Left lung (tissue), 10 donors: Measurements from ENCODE around the gene THAP3. TPM values are rescaled to one million over a fixed set of nuclear protein-coding genes. Genes with fewer than 3 reads are reported as not detected.

Experiments
- ATAC-seq: fragments of 200-7000 bp; cut with Tn5 transposase; one replicate; pipeline ENCODE4 v1.9.1; 2020; ENCODE audit warnings: moderate library complexity
- DNase-seq, 4 donors: peaks; one replicate each; pipeline ENCODE4 v3.0.0-alpha.2; 2013 to 2020
- H3K27ac ChIP-seq, 2 donors: fragments of 200-600 bp; sonication (generic) in 1 of 2; one replicate each; pipeline versions ENCODE4 v1.5.0 to v1.8.0; 2020 to 2021
- H3K27me3 ChIP-seq, 2 donors: fragments of 200-600 bp; sonication (generic) in 1 of 2; one replicate each; pipeline versions ENCODE4 v1.5.0 to v1.8.0; 2020 to 2021
- H3K36me3 ChIP-seq, 2 donors: fragments of 200-600 bp; sonication (generic) in 1 of 2; one replicate each; pipeline versions ENCODE4 v1.5.0 to v1.8.0; 2020 to 2021
- H3K4me1 ChIP-seq, 2 donors: fragments of 200-600 bp; one replicate each; pipeline ENCODE4 v1.8.0; 2021
- H3K4me3 ChIP-seq, 2 donors: fragments of 200-600 bp; sonication (generic) in 1 of 2; one replicate each; pipeline versions ENCODE4 v1.5.0 to v1.8.0; 2020 to 2021; ENCODE audit warnings: mild to moderate bottlenecking in 1 of 2
- H3K9me3 ChIP-seq, 2 donors: fragments of 200-600 bp; sonication (generic) in 1 of 2; one replicate each; pipeline versions ENCODE4 v1.5.0 to v1.8.0; 2020 to 2021
- intact Hi-C, 2 donors: fragments of 100-400 bp; cut with DNase I; formaldehyde crosslinking; loops; one replicate each; pipeline versions ENCODE4 v1.11.2 to v1.14.2; 2022
- polyA plus RNA-seq, 6 donors: library from polyadenylated mRNA; unstranded; fragments of 120-200 nt; gene quantifications; one replicate each; pipeline ENCODE4 v1.2.1, GENCODE V29; 2013; ENCODE audit not compliant: insufficient read length in 6 of 6
- total RNA-seq, 2 donors: library from RNA; stranded (reverse); fragmentation: NEBNext Ultra II Directional; extraction: Animal tissue kit (Norgen Biotek cat#: 25700); gene quantifications; one replicate each; pipeline ENCODE4 v1.2.1, GENCODE V29; 2021
- TF ChIP-seq, protein P1 (sequence below), 2 donors: fragments of 200-600 bp; sonication (generic) in 1 of 2; IDR thresholded peaks; one replicate each; pipeline versions ENCODE4 v1.5.0 to v1.8.0; 2021; ENCODE audit warnings: antibody characterized with exemption in 2 of 2
- donor health status: DM: no; HTN: yes; CAD: no.
- donor health status: DM: no; HTN: no; CAD: no.

Gene THAP3
- total and polyA plus RNA-seq, 8 donors, result 14.5 to 20.5 (median 17.1) TPM

DNA sequence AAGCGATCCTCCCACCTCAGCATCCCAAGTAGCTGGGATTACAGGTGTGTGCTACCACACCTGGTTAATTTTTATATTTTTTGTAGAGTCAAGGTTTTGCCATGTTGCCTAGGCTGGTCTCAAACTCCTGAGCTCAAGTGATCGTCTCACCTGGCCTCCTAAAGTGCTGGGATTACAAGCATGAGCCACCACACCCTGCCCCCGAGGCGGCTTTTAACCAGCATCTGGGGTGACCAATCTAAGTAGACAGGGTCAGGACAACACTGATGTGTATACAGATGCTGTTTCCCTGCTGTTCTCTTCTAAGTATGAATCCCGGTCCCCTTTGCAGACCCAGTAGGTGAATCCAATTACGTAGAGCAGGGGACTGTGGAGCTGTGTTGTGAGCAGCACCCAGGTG, 23.9 kb downstream of the THAP3 start:
- Histone ChIP-seq H3K4me3 (no peak overlapping the region), H3K27me3 (no peaks in the 10 kb centered on the region), H3K9me3 (no peaks in the 10 kb centered on the region), H3K4me1 (no peaks in the 10 kb centered on the region), H3K36me3 (peaks cover 0 to 71% of the 10 kb centered on the region in 2 donors), H3K27ac (no peak overlapping the region)
- no peak for DNase-seq
- ATAC-seq, result no peak
- intact Hi-C loops, result no loop called here
- TF ChIP-seq, protein P1, sequence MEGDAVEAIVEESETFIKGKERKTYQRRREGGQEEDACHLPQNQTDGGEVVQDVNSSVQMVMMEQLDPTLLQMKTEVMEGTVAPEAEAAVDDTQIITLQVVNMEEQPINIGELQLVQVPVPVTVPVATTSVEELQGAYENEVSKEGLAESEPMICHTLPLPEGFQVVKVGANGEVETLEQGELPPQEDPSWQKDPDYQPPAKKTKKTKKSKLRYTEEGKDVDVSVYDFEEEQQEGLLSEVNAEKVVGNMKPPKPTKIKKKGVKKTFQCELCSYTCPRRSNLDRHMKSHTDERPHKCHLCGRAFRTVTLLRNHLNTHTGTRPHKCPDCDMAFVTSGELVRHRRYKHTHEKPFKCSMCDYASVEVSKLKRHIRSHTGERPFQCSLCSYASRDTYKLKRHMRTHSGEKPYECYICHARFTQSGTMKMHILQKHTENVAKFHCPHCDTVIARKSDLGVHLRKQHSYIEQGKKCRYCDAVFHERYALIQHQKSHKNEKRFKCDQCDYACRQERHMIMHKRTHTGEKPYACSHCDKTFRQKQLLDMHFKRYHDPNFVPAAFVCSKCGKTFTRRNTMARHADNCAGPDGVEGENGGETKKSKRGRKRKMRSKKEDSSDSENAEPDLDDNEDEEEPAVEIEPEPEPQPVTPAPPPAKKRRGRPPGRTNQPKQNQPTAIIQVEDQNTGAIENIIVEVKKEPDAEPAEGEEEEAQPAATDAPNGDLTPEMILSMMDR (IDR thresholded peaks at IDR 0.05), result no peak

DNA sequence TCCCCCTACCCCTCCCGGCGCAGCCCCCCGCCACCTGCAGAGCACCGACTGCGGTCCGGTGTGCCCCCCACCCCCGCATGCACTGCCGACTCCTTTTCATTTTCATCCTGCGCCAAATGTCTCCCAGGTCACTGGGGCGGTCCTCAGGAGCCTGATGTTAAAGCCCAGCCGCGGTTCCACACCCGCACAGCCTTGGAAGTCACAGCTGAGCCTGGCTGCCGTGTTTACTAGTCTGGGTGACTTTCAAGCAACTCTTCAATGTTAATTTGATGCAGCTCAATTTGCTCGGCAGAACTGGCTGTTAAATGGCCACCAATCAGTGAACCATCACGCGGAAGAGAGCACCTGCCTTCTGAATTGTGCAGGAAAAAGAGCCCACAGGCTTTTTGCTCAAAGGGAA, 27.2 kb downstream of the THAP3 start:
- peak in 1 of 4 donors; percentile 62 for DNase-seq
- TF ChIP-seq, protein P1 (IDR thresholded peaks at IDR 0.05), result no peak
- Histone ChIP-seq H3K4me1 (no peaks in the 10 kb centered on the region), H3K4me3 (no peak overlapping the region), H3K27ac (no peak overlapping the region), H3K9me3 (no peaks in the 10 kb centered on the region), H3K36me3 (peaks cover 0 to 53% of the 10 kb centered on the region in 2 donors), H3K27me3 (no peaks in the 10 kb centered on the region)
- intact Hi-C loops, result no loop called here
- no peak for ATAC-seq

DNA sequence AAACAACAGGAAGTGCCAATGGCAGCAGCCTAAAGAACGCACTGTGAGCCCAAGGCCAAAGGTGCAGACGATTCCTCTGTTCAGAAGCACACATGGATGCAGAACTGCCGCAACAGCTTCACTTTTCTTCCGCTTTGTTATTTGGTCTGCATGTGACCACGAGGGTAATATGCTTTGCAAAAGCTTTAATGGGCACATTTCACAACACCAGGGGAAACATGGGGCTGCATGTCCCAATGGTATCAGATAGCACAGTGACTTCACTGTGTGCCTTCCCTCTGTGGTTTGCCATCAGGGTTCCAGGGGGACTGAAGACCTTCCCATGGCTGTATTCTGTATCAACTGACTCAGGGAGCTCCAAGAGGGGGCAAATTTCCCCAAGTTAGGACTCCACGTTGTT, 28.3 kb downstream of the THAP3 start:
- no peak for ATAC-seq

DNA sequence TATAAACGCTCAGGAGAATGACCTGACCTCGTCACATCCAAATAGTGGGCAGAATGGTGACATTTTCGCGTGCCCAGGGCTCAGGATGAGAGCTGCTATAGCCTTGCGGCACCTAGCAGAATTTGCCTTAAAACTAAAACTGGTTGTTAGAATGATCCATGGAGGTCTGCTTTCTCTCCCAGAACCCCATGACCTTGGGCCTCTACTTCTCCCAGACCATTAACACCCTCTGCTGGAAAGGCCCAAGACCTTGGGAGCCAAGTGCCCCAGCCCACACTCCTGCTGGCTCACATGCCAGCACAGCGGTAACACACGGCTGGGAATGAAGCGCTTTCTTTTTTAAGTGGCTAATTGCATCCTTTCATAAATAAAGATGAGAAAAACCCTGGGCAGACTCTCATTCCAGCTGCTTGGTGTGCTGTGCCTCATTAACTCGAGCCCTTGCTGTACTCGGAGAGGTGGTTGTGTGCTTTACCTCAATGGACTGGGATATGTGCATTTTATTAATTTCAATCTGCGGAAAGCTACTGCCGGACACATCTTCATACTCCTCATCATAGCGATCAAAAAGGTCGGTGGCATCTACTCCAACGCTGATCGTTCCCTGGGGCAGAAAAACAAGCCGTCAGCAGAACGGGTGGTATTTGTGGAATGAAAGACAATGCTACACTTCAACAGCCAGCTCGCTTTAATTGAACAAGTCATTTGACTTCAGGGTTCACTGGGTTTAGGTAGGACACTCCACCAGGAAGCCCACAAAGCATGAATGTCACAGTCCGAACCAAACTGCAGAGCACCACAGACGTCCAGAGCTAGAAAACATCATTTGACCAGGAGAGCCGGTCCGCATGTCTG, 29.0 kb downstream of the THAP3 start:
- peaks cover 0 to 50% of the 10 kb centered on the region in 2 donors for H3K36me3 ChIP-seq
- DNase-seq (no peak), ATAC-seq (no peak)

More for the DNA sequence above, 28.3 kb downstream of the THAP3 start:
- Histone ChIP-seq H3K4me1 (no peaks in the 10 kb centered on the region), H3K4me3 (no peak overlapping the region), H3K9me3 (no peaks in the 10 kb centered on the region), H3K36me3 (peaks cover 0 to 53% of the 10 kb centered on the region in 2 donors), H3K27me3 (no peaks in the 10 kb centered on the region), H3K27ac (no peak overlapping the region)
- DNase-seq, result no peak
- intact Hi-C loops, result no loop called here
- TF ChIP-seq, protein P1 (IDR thresholded peaks at IDR 0.05), result no peak

DNA sequence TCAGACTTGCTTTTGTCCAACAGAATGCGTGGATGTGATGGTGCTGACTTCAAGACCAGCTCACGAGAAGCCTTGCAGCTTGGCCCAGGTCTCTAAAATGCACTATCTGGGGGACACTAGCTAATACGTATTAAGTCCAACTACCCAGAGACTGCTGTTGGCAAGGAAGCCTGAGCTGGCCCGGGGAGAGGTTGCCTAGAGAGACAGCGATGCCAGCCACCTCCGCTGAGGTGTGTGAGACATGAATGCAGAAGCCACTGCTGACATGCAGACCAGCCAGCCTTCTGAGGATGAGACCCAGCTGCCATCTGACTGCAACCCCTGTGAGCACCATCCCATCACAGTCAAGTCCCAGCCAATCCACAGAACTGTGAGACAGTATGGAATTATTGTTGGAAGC, 32.5 kb downstream of the THAP3 start:
- Histone ChIP-seq H3K27me3 (no peaks in the 10 kb centered on the region), H3K4me1 (no peaks in the 10 kb centered on the region), H3K9me3 (no peaks in the 10 kb centered on the region), H3K4me3 (no peak overlapping the region), H3K36me3 (peaks cover 0 to 22% of the 10 kb centered on the region in 2 donors), H3K27ac (no peak overlapping the region)
- TF ChIP-seq, protein P1 (IDR thresholded peaks at IDR 0.05), result no peak
- intact Hi-C loops, result no loop called here
- ATAC-seq, result no peak
- DNase-seq, result no peak

More for the DNA sequence above, 29.0 kb downstream of the THAP3 start:
- intact Hi-C loops, result no loop called here
- TF ChIP-seq, protein P1 (IDR thresholded peaks at IDR 0.05), result no peak
- Histone ChIP-seq H3K27ac (no peak overlapping the region), H3K27me3 (no peaks in the 10 kb centered on the region), H3K4me3 (no peak overlapping the region), H3K4me1 (no peaks in the 10 kb centered on the region), H3K9me3 (no peaks in the 10 kb centered on the region)
